Activated CD8-positive, alpha-beta T cell treated with anti-CD3 and anti-CD28 coated beads for 36 hours (primary cell): ENCODE data around the gene RAB11FIP4. TPM values are rescaled to one million over a fixed set of nuclear protein-coding genes. Genes with fewer than 3 reads are reported as not detected.

Experiments
- ATAC-seq: fragments of 200-7000 bp; cut with Tn5 transposase; one replicate; pipeline ENCODE4 v1.10.0; 2021; ENCODE audit warnings: mild to moderate bottlenecking, moderate library complexity
- CTCF ChIA-PET: fragments of 350-600 bp; sonication (Branson Sonifier 250); formaldehyde crosslinking; loops from one replicate; lab custom pipeline; 2021; ENCODE audit warnings: antibody characterized with exemption; lab: Charles Lee
- POLR2A ChIA-PET: fragments of 350-600 bp; sonication (Branson Sonifier 250); formaldehyde crosslinking; loops from one replicate; lab custom pipeline; 2021; ENCODE audit warnings: antibody characterized with exemption; lab: Charles Lee
- DNase-seq: peaks from one replicate; pipeline ENCODE4 v3.0.0-alpha.2; 2020
- H3K27ac Mint-ChIP-seq: one replicate; pipeline ENCODE4 v1.8.0; 2021; ENCODE audit warnings: mild to moderate bottlenecking, mixed read lengths
- H3K27me3 Mint-ChIP-seq: one replicate; pipeline ENCODE4 v1.8.0; 2021; ENCODE audit warnings: mixed read lengths
- H3K36me3 Mint-ChIP-seq: one replicate; pipeline ENCODE4 v1.8.0; 2021; ENCODE audit warnings: low read depth, mixed read lengths
- H3K4me1 Mint-ChIP-seq: one replicate; pipeline ENCODE4 v1.8.0; 2021; ENCODE audit warnings: low read depth, mixed read lengths
- H3K4me3 Mint-ChIP-seq: one replicate; pipeline ENCODE4 v1.8.0; 2021; ENCODE audit warnings: mild to moderate bottlenecking, moderate library complexity, mixed read lengths
- H3K9me3 Mint-ChIP-seq: one replicate; pipeline ENCODE4 v1.8.0; 2021; ENCODE audit warnings: mixed read lengths
- CTCF ChIP-seq: fragments of 200-600 bp; IDR thresholded peaks from one replicate; pipeline ENCODE4 v1.8.0; 2022; ENCODE audit warnings: antibody characterized with exemption, mild to moderate bottlenecking
- intact Hi-C: fragments of 100-400 bp; cut with micrococcal nuclease; formaldehyde crosslinking; loops from one replicate; pipeline ENCODE4 v1.10.0; 2022
- total RNA-seq, 2 experiments: library from RNA; stranded (reverse); gene quantifications; one replicate each; pipeline ENCODE4 v1.2.3, GENCODE V29; 2021

RAB11FIP4 gene
- total RNA-seq, 2 experiments from 2014 or later = 38.2 to 39.1 TPM

GRCh38 chr17:31397256-31397939, 5.9 kb downstream of the RAB11FIP4 start:
- intact Hi-C loops = no loop called here
- POLR2A ChIA-PET = interaction anchor here (0.8 kb wide), 1 partner anchor 345 kb away, joined by 3 read pairs; no protein-coding TSS in a partner anchor
- no peak for TF ChIP-seq CTCF

GRCh38 chr17:31398381-31399311, 7.2 kb downstream of the RAB11FIP4 start:
- CTCF ChIA-PET = no interaction called here
- intact Hi-C loops = no loop called here
- POLR2A ChIA-PET = no interaction called here

More at GRCh38 chr17:31397256-31397939, 5.9 kb downstream of the RAB11FIP4 start:
- Mint-ChIP-seq H3K27ac (no peak overlapping the region), H3K9me3 (no peaks in the 10 kb centered on the region), H3K4me3 (no peak overlapping the region), H3K4me1 (peaks cover 2% of the 10 kb centered on the region), H3K36me3 (no peaks in the 10 kb centered on the region), H3K27me3 (peaks cover 29% of the 10 kb centered on the region)
- DNase-seq (no peak), ATAC-seq (no peak)
- CTCF ChIA-PET = interaction anchor here (1.4 kb wide), 1 partner anchor 37 kb away, joined by 3 read pairs; no protein-coding TSS in a partner anchor

DNA sequence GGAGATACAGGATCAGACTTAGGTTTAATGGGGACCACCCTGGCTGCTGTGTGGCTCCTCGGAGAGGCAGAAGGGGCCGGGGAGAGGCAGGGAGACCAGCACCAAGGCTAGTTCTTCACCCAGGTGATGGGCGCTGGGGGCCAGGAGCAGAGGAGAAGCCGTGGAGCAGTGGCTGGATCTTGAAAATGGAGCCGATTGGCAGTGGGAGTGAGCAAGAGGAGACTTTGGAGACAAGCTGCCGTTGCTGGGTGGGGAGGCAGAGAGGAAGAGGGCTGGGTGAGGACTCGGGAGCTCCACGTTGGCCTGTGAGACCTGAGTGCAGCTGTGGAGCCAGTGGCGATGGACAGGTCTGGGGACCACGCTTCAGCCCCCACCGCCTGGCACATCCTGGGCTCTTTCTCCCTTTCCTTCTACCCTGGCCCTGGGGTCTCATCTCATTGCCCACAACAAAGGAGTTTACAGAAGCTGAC, 9.0 kb downstream of the RAB11FIP4 start:
- TF ChIP-seq CTCF = no peak
- Mint-ChIP-seq H3K27me3 (peaks cover 3% of the 10 kb centered on the region), H3K4me3 (no peak overlapping the region), H3K4me1 (no peaks in the 10 kb centered on the region), H3K36me3 (no peaks in the 10 kb centered on the region), H3K27ac (no peak overlapping the region), H3K9me3 (no peaks in the 10 kb centered on the region)
- intact Hi-C loops = no loop called here
- ChIA-PET POLR2A (no interaction called here), CTCF (no interaction called here)
- DNase-seq = no peak
- no peak for ATAC-seq

More at GRCh38 chr17:31398381-31399311, 7.2 kb downstream of the RAB11FIP4 start:
- peaks cover 16% of the 10 kb centered on the region for H3K27me3 Mint-ChIP-seq
- H3K4me1 Mint-ChIP-seq = no peaks in the 10 kb centered on the region
- no peak for ATAC-seq
- no peaks in the 10 kb centered on the region for H3K36me3 Mint-ChIP-seq
- no peak overlapping the region for H3K27ac Mint-ChIP-seq
- no peak for DNase-seq
- TF ChIP-seq CTCF = no peak
- no peaks in the 10 kb centered on the region for H3K9me3 Mint-ChIP-seq
- no peak overlapping the region for H3K4me3 Mint-ChIP-seq

GRCh38 chr17:31401456-31402254, 10.2 kb downstream of the RAB11FIP4 start:
- POLR2A ChIA-PET = interaction anchor here (0.8 kb wide), 1 partner anchor 175 kb away, joined by 4 read pairs; no protein-coding TSS in a partner anchor
- DNase-seq = no peak
- no peak overlapping the region for H3K27ac Mint-ChIP-seq
- H3K27me3 Mint-ChIP-seq = peaks cover 2% of the 10 kb centered on the region
- H3K9me3 Mint-ChIP-seq = no peaks in the 10 kb centered on the region
- H3K4me3 Mint-ChIP-seq = no peak overlapping the region
- CTCF ChIA-PET = interaction anchor here (0.6 to 1.2 kb wide), 2 partner anchors 121 to 186 kb away, joined by 3 to 4 read pairs; no protein-coding TSS in a partner anchor
- no peaks in the 10 kb centered on the region for H3K4me1 Mint-ChIP-seq
- no peak for TF ChIP-seq CTCF
- no peak for ATAC-seq
- intact Hi-C loops = no loop called here
- no peaks in the 10 kb centered on the region for H3K36me3 Mint-ChIP-seq
